CD4-positive, alpha-beta T cell treated with Interleukin-15 for 1 hour (primary cell): ENCODE results near the gene NKAIN2.
"Not testable (repeated sequence)": the region's sequence is repeated elsewhere in the genome, so short reads cannot be mapped to it uniquely, and the experiment has no call there.

ENCODE experiments used
- DNase-seq: peaks from one replicate; pipeline ENCODE4 v3.0.0-alpha.2; 2020

NKAIN2 gene

GRCh38 chr6:124234801-124235200 lies 431.1 kb downstream of the NKAIN2 start:
- no peak for DNase-seq

GRCh38 chr6:124237911-124238310 lies 434.2 kb downstream of the NKAIN2 start:
- DNase-seq: no peak

GRCh38 chr6:124238408-124238807 lies 434.7 kb downstream of the NKAIN2 start:
- DNase-seq: not testable (repeated sequence)

GRCh38 chr6:124254941-124255685 lies 451.4 kb downstream of the NKAIN2 start:
- no peak for DNase-seq

- DNase-seq: no peak
Measured at GRCh38 chr6:124260337-124260736, 456.7 kb downstream of the NKAIN2 start.

- DNase-seq: no peak
Measured at GRCh38 chr6:124269733-124270132, 466.1 kb downstream of the NKAIN2 start.

- DNase-seq: no peak
Measured at GRCh38 chr6:124273701-124274100, 470.0 kb downstream of the NKAIN2 start.

- DNase-seq: no peak
Measured at GRCh38 chr6:124282541-124282940, 478.9 kb downstream of the NKAIN2 start.

GRCh38 chr6:124283486-124283885 lies 479.8 kb downstream of the NKAIN2 start:
- DNase-seq: no peak

GRCh38 chr6:124285146-124285545 lies 481.5 kb downstream of the NKAIN2 start:
- no peak for DNase-seq

GRCh38 chr6:124294574-124295200 lies 491.0 kb downstream of the NKAIN2 start:
- no peak for DNase-seq

GRCh38 chr6:124297507-124297906 lies 493.8 kb downstream of the NKAIN2 start:
- DNase-seq: no peak

- DNase-seq: no peak
Measured at GRCh38 chr6:124298730-124299129, 495.1 kb downstream of the NKAIN2 start.

GRCh38 chr6:124300907-124301306 lies 497.2 kb downstream of the NKAIN2 start:
- DNase-seq: not testable (repeated sequence)

- DNase-seq: no peak
Measured at GRCh38 chr6:124303971-124304370, 500.3 kb downstream of the NKAIN2 start.

GRCh38 chr6:124310139-124310538 lies 506.5 kb downstream of the NKAIN2 start:
- DNase-seq: no peak

- no peak for DNase-seq
Measured at GRCh38 chr6:124319410-124319809, 515.7 kb downstream of the NKAIN2 start.

GRCh38 chr6:124324237-124324636 lies 520.6 kb downstream of the NKAIN2 start:
- no peak for DNase-seq

GRCh38 chr6:124330197-124330596 lies 526.5 kb downstream of the NKAIN2 start:
- DNase-seq: no peak

- DNase-seq: no peak
Measured at GRCh38 chr6:124334359-124334758, 530.7 kb downstream of the NKAIN2 start.

- DNase-seq: no peak
Measured at GRCh38 chr6:124339610-124340334, 536.1 kb downstream of the NKAIN2 start.

GRCh38 chr6:124348339-124348738 lies 544.7 kb downstream of the NKAIN2 start:
- not testable (repeated sequence) for DNase-seq

GRCh38 chr6:124355146-124355545 lies 551.5 kb downstream of the NKAIN2 start:
- no peak for DNase-seq

GRCh38 chr6:124356276-124356810 lies 552.7 kb downstream of the NKAIN2 start:
- no peak for DNase-seq
